Natural killer cell (primary cell): ENCODE results near the gene CDK11B. TPM values are rescaled to one million over a fixed set of nuclear protein-coding genes. Genes with fewer than 3 reads are reported as not detected.
A peak's percentile ranks its signal among the peaks of the same experiment; 100 is the strongest.

Source experiments
- ATAC-seq, 3 donors: fragments of 150-1000 bp in 2 of 3; fragments of 200-7000 bp in 1 of 3; cut with Tn5 transposase; 1 replicate in 1 of 3; 2 replicates in 2 of 3; pipeline ENCODE4 v1.10.0; 2021; ENCODE audit warnings: mild to moderate bottlenecking in 2 of 3, moderate library complexity in 2 of 3
- DNase-seq, 2 donors: peaks; one replicate each; pipeline versions ENCODE4 v3.0.0 to v3.0.0-alpha.2; 2013 to 2021; ENCODE audit warnings: mixed read lengths in 1 of 2
- H3K27ac ChIP-seq: one replicate; pipeline ENCODE4 v1.5.1; 2013; ENCODE audit warnings: mild to moderate bottlenecking, low read length
- H3K27me3 ChIP-seq: one replicate; pipeline ENCODE4 v1.6.1; 2013; ENCODE audit warnings: low read length; ENCODE audit not compliant: control insufficient read depth, insufficient read depth
- H3K36me3 ChIP-seq: one replicate; pipeline ENCODE4 v1.6.1; 2013; ENCODE audit warnings: low read length; ENCODE audit not compliant: control insufficient read depth, insufficient read depth
- H3K4me1 ChIP-seq: one replicate; pipeline ENCODE4 v1.6.1; 2013; ENCODE audit warnings: low read length; ENCODE audit not compliant: control insufficient read depth, insufficient read depth
- H3K4me3 ChIP-seq: one replicate; pipeline ENCODE4 v1.5.1; 2013; ENCODE audit warnings: low read length
- H3K9me3 ChIP-seq: one replicate; pipeline ENCODE4 v1.6.1; 2013; ENCODE audit warnings: low read length; ENCODE audit not compliant: control insufficient read depth, insufficient read depth
- H3K27ac Mint-ChIP-seq, 2 donors: one replicate each; pipeline ENCODE4 v1.8.0; 2022; ENCODE audit warnings: mild to moderate bottlenecking in 2 of 2, mixed read lengths in 2 of 2, moderate library complexity in 1 of 2
- H3K27me3 Mint-ChIP-seq, 2 donors: one replicate each; pipeline ENCODE4 v1.8.0; 2022; ENCODE audit warnings: low read depth in 2 of 2, mixed read lengths in 2 of 2
- H3K36me3 Mint-ChIP-seq: one replicate; pipeline ENCODE4 v1.8.0; 2022; ENCODE audit warnings: mixed read lengths
- H3K4me1 Mint-ChIP-seq, 2 donors: one replicate each; pipeline ENCODE4 v1.8.0; 2022; ENCODE audit warnings: mixed read lengths in 2 of 2
- H3K4me3 Mint-ChIP-seq: one replicate; pipeline ENCODE4 v1.8.0; 2022; ENCODE audit warnings: mild to moderate bottlenecking, moderate library complexity, mixed read lengths
- H3K9me3 Mint-ChIP-seq, 2 donors: one replicate each; pipeline ENCODE4 v1.8.0; 2022; ENCODE audit warnings: mixed read lengths in 2 of 2
- CTCF ChIP-seq: fragments of 200-600 bp; IDR thresholded peaks from one replicate; pipeline ENCODE4 v1.8.0; 2022; ENCODE audit warnings: antibody characterized with exemption
- WGBS: methylation state at CpG from one replicate; pipeline ENCODE4 v1.1.7; 2013; ENCODE audit warnings: missing lambda C conversion rate; ENCODE audit not compliant: insufficient coverage; 5-methylcytosine and 5-hydroxymethylcytosine counted together
- intact Hi-C: fragments of 100-400 bp; cut with micrococcal nuclease; formaldehyde crosslinking; loops from one replicate; pipeline ENCODE4 v1.14.2; 2022
- total RNA-seq, 4 donors: library from RNA; stranded (reverse); fragments of 120-200 nt in 1 of 4; gene quantifications; one replicate each; pipeline versions ENCODE4 v1.2.3 to v1.2.4, GENCODE V29; 2013 to 2022

CDK11B gene
- total RNA-seq, 3 donors from 2014 or later (not counting 1 experiment from before 2014, with no cell fraction given) = 49.6 to 65.9 (median 50.2) TPM

- ATAC-seq = peak in 2 of 3 donors; percentile 72 to 80
- Histone ChIP-seq H3K36me3 (peaks cover 5% of the 10 kb centered on the region), H3K4me3 (no peak overlapping the region), H3K27ac (no peak overlapping the region), H3K4me1 (peaks cover 5% of the 10 kb centered on the region), H3K27me3 (no peaks in the 10 kb centered on the region), H3K9me3 (no peaks in the 10 kb centered on the region)
- Mint-ChIP-seq H3K27me3 (no peaks in the 10 kb centered on the region), H3K36me3 (no peaks in the 10 kb centered on the region), H3K4me3 (no peak overlapping the region), H3K4me1 (peaks cover 8 to 19% of the 10 kb centered on the region in 2 donors), H3K9me3 (no peaks in the 10 kb centered on the region), H3K27ac (peak overlapping the region in 1 of 2 donors; percentile 69)
- DNase-seq = peak in 1 of 2 donors; percentile 9
- WGBS = 92% methylated on average over 28 of the region's 28 CpGs
- intact Hi-C loops = no loop called here
- no peak for TF ChIP-seq CTCF
These were observed 25.4 kb upstream of the CDK11B start for GRCh38 chr1:1684031-1684681.

- no peak overlapping the region for H3K4me3 Mint-ChIP-seq
- Histone ChIP-seq H3K36me3 (peaks cover 5% of the 10 kb centered on the region), H3K4me3 (no peak overlapping the region), H3K27me3 (no peaks in the 10 kb centered on the region), H3K27ac (no peak overlapping the region), H3K9me3 (no peaks in the 10 kb centered on the region), H3K4me1 (peaks cover 14% of the 10 kb centered on the region)
- ATAC-seq = no peak
- peak overlapping the region in 1 of 2 donors; percentile 69 for H3K27ac Mint-ChIP-seq
- no peaks in the 10 kb centered on the region for H3K27me3 Mint-ChIP-seq
- TF ChIP-seq CTCF = no peak
- peak in 1 of 2 donors; percentile 2 for DNase-seq
- 93% methylated on average over 26 of the region's 26 CpGs for WGBS
- peaks cover 13 to 27% of the 10 kb centered on the region in 2 donors for H3K4me1 Mint-ChIP-seq
- H3K9me3 Mint-ChIP-seq = no peaks in the 10 kb centered on the region
- intact Hi-C loops = no loop called here
- H3K36me3 Mint-ChIP-seq = no peaks in the 10 kb centered on the region
These were observed 24.5 kb upstream of the CDK11B start for GRCh38 chr1:1683104-1683905.

GRCh38 chr1:1680912-1681273, 22.1 kb upstream of the CDK11B start:
- H3K27me3 ChIP-seq = no peaks in the 10 kb centered on the region
- H3K9me3 ChIP-seq = no peaks in the 10 kb centered on the region
- ATAC-seq (no peak), DNase-seq (no peak)
- Mint-ChIP-seq H3K9me3 (no peaks in the 10 kb centered on the region), H3K27me3 (no peaks in the 10 kb centered on the region), H3K36me3 (no peaks in the 10 kb centered on the region), H3K4me3 (no peak overlapping the region), H3K27ac (peak overlapping the region in 1 of 2 donors; percentile 57), H3K4me1 (peaks cover 21 to 32% of the 10 kb centered on the region in 2 donors)
- no peak overlapping the region for H3K4me3 ChIP-seq
- WGBS = 91% methylated on average over 11 of the region's 11 CpGs
- no peak for TF ChIP-seq CTCF
- no peak overlapping the region for H3K27ac ChIP-seq
- peaks cover 26% of the 10 kb centered on the region for H3K4me1 ChIP-seq
- intact Hi-C loops = no loop called here
- peaks cover 5% of the 10 kb centered on the region for H3K36me3 ChIP-seq
